GM12878 (cell line): Measurements from ENCODE around the gene MAGEB17. TPM values are rescaled to one million over a fixed set of nuclear protein-coding genes. Genes with fewer than 3 reads are reported as not detected.

Experiments
- ATAC-seq: fragments of 200-7000 bp; cut with Tn5 transposase; 3 replicates; pipeline ENCODE4 v1.9.1; 2020; ENCODE audit warnings: mild to moderate bottlenecking, moderate library complexity
- BruUV-seq: library from RNA; stranded (reverse); fragments of 400-500 nt; replicated peaks from 2 replicates; lab custom pipeline; 2021; lab: Mats Ljungman, UMichigan
- CTCF ChIA-PET: fragments of 300-600 bp; sonication (Branson Sonifier 250); formaldehyde crosslinking; extraction: SDS; loops from one replicate; lab custom pipeline; 2021; ENCODE audit warnings: inconsistent platforms; lab: Yijun Ruan, JAX
- POLR2A ChIA-PET: fragments of 350-600 bp; formaldehyde crosslinking; extraction: SDS; loops from one replicate; lab custom pipeline; 2021; ENCODE audit warnings: inconsistent platforms; lab: Charles Lee
- RAD21 ChIA-PET: fragments of 300-600 bp; sonication (Branson Sonifier 250); formaldehyde crosslinking; loops from one replicate; lab custom pipeline; 2023; ENCODE audit warnings: antibody characterized with exemption; ENCODE audit not compliant: unreplicated experiment; lab: Charles Lee
- SMC1A ChIA-PET: fragments of 300-600 bp; sonication (Branson Sonifier 250); formaldehyde crosslinking; loops from one replicate; lab custom pipeline; 2023; ENCODE audit not compliant: unreplicated experiment, uncharacterized antibody; lab: Charles Lee
- DNase-seq: peaks from one replicate; pipeline ENCODE4 v3.0.0-alpha.2; 2011; ENCODE audit warnings: low read depth, low spot score
- FAIRE-seq: peaks from 3 replicates; lab custom pipeline; 2011; peaks lifted over from hg19 to GRCh38; lab: Jason Lieb, UNC
- H2AFZ ChIP-seq: 2 replicates; pipeline ENCODE4 v1.6.0; 2011; ENCODE audit warnings: low read depth, low read length, control low read depth; ENCODE audit not compliant: control insufficient read depth
- H3K27ac ChIP-seq: 2 replicates; pipeline ENCODE4 v1.5.1; 2011; ENCODE audit warnings: control low read depth; ENCODE audit not compliant: control insufficient read depth, insufficient read depth
- H3K27me3 ChIP-seq, 2 experiments: replicated peaks in 1 of 2; 2 replicates each; pipeline versions ENCODE4 v1.6.0 to v1.6.1; 2011; ENCODE audit warnings: low read length in 1 of 2; ENCODE audit not compliant: control insufficient read depth in 2 of 2, insufficient read depth in 2 of 2
- H3K36me3 ChIP-seq, 2 experiments: 2 replicates each; pipeline ENCODE4 v1.5.1; 2011; ENCODE audit warnings: low read length in 1 of 2; ENCODE audit not compliant: control insufficient read depth in 2 of 2, insufficient read depth in 2 of 2
- H3K4me1 ChIP-seq: 2 replicates; pipeline ENCODE4 v1.6.1; 2011; ENCODE audit warnings: mild to moderate bottlenecking, low read length, moderate library complexity, mixed read lengths; ENCODE audit not compliant: control insufficient read depth, insufficient read depth
- H3K4me2 ChIP-seq: 2 replicates; pipeline ENCODE4 v1.6.0; 2011; ENCODE audit warnings: control low read depth; ENCODE audit not compliant: control insufficient read depth, insufficient read depth
- H3K4me3 ChIP-seq: fragments of 200-600 bp; sonication (generic); 2 replicates; pipeline ENCODE4 v1.5.1; 2016
- H3K79me2 ChIP-seq: 2 replicates; pipeline ENCODE4 v1.6.0; 2011; ENCODE audit warnings: low read length; ENCODE audit not compliant: control insufficient read depth, insufficient read depth
- H3K9ac ChIP-seq: 2 replicates; pipeline ENCODE4 v1.8.0; 2011; ENCODE audit warnings: low read length, control low read depth, mixed read lengths; ENCODE audit not compliant: control insufficient read depth, insufficient read depth
- H3K9me3 ChIP-seq: replicated peaks from 3 replicates; pipeline ENCODE4 v1.5.1; 2011; ENCODE audit warnings: mild to moderate bottlenecking, low read length; ENCODE audit not compliant: control insufficient read depth, insufficient read depth
- H4K20me1 ChIP-seq: 2 replicates; pipeline ENCODE4 v1.6.0; 2011; ENCODE audit not compliant: control insufficient read depth, insufficient read depth
- ATF2 ChIP-seq: IDR thresholded peaks from 2 replicates; pipeline ENCODE4 v1.6.1; 2012; ENCODE audit warnings: low read length, inconsistent platforms
- ATF7 ChIP-seq: fragments of 450-650 bp; IDR thresholded peaks from 2 replicates; pipeline ENCODE4 v1.6.1; 2016; ENCODE audit warnings: low read depth, mild to moderate bottlenecking
- CREM ChIP-seq: IDR thresholded peaks from 2 replicates; pipeline ENCODE4 v1.6.1; 2014; ENCODE audit warnings: antibody characterized with exemption, low read depth
- ELK1 ChIP-seq: IDR thresholded peaks from 2 replicates; pipeline ENCODE4 v1.6.1; 2012; ENCODE audit warnings: low read depth, low read length, improper control_type of control experiment
- HDGF ChIP-seq: fragments of 450-650 bp; IDR thresholded peaks from 2 replicates; pipeline ENCODE4 v1.6.1; 2016; ENCODE audit warnings: antibody characterized with exemption
- NBN ChIP-seq: fragments of 450-650 bp; IDR thresholded peaks from 2 replicates; pipeline ENCODE4 v1.6.1; 2016
- NRF1 ChIP-seq: conservative IDR thresholded peaks from 2 replicates; pipeline ENCODE4 v1.6.1; 2011; ENCODE audit warnings: mild to moderate bottlenecking, low read depth, low read length, improper control_type of control experiment
- RELB ChIP-seq: fragments of 450-650 bp; IDR thresholded peaks from 2 replicates; pipeline ENCODE4 v1.6.1; 2017; ENCODE audit warnings: low read depth, mild to moderate bottlenecking, moderate library complexity
- SKIL ChIP-seq: fragments of 450-650 bp; IDR thresholded peaks from 2 replicates; pipeline ENCODE4 v1.6.1; 2017; ENCODE audit warnings: mild to moderate bottlenecking, low read depth, inconsistent platforms; ENCODE audit not compliant: poor library complexity, severe bottlenecking
- SUPT20H ChIP-seq: IDR thresholded peaks from 2 replicates; pipeline ENCODE4 v1.6.1; 2011; ENCODE audit warnings: low read depth, mild to moderate bottlenecking, low read length, moderate library complexity, borderline replicate concordance; ENCODE audit not compliant: control insufficient read depth
- TARDBP ChIP-seq: IDR thresholded peaks from 2 replicates; pipeline ENCODE4 v1.6.1; 2016; ENCODE audit warnings: borderline replicate concordance
- TBL1XR1 ChIP-seq: IDR thresholded peaks from 2 replicates; pipeline ENCODE4 v1.6.1; 2012; ENCODE audit warnings: low read depth, low read length, improper control_type of control experiment
- TCF3 ChIP-seq: IDR thresholded peaks from 2 replicates; pipeline ENCODE4 v1.6.1; 2012; ENCODE audit warnings: low read depth, mild to moderate bottlenecking, low read length, borderline replicate concordance; ENCODE audit not compliant: insufficient read depth
- ZNF687 ChIP-seq: fragments of 450-650 bp; IDR thresholded peaks from 2 replicates; pipeline ENCODE4 v1.6.1; 2017; ENCODE audit warnings: mild to moderate bottlenecking, moderate library complexity
- ZSCAN29 ChIP-seq: fragments of 450-650 bp; IDR thresholded peaks from 2 replicates; pipeline ENCODE4 v1.6.1; 2017; ENCODE audit warnings: mild to moderate bottlenecking, moderate library complexity
- WGBS: methylation state at CpG from one replicate; pipeline ENCODE4 v1.1.6; 2016; ENCODE audit warnings: low lambda C conversion rate; ENCODE audit not compliant: insufficient replicate concordance, insufficient coverage; ENCODE audit errors: missing lambda C conversion rate; 5-methylcytosine and 5-hydroxymethylcytosine counted together
- in situ Hi-C: fragments of 300-500 bp; cut with MboI; formaldehyde crosslinking; loops from 9 replicates; pipeline ENCODE4 v1.14.3; 2018; ENCODE audit warnings: mixed read lengths
- intact Hi-C: fragments of 100-400 bp; cut with micrococcal nuclease; formaldehyde crosslinking; loops from one replicate; pipeline ENCODE4 v1.14.2; 2022; ENCODE audit not compliant: unreplicated experiment
- polyA plus RNA-seq, 11 experiments: library from polyadenylated mRNA; depleted of rRNA in 4 of 11; unstranded in 6 of 11; stranded (reverse) in 5 of 11; fragments of >200 nt; fragmentation: Nextera tagmentation in 4 of 11; fragmentation: Illumina TruSeq in 1 of 11; extraction: Ambion mirVana in 4 of 11; extraction: Trizol in 1 of 11; gene quantifications; 1 replicate in 1 of 11; 2 replicates in 10 of 11; pipeline versions ENCODE4 v1.2.1 to v1.2.3, GENCODE V29; 2011 to 2016; ENCODE audit warnings: inconsistent platforms in 2 of 11, missing spikeins in 2 of 11, low read depth in 1 of 11
- total RNA-seq, 4 experiments: library from RNA; depleted of rRNA in 3 of 4; stranded (reverse); fragments of >200 nt in 3 of 4; fragmentation: Illumina TruSeq in 1 of 4; extraction: Trizol in 1 of 4; gene quantifications; 2 replicates each; pipeline versions ENCODE4 v1.2.1 to v1.2.3, GENCODE V29; 2013 to 2021

Gene MAGEB17
- total and polyA plus RNA-seq, 10 of the 15 experiments (the other 5 are each of a cell fraction or from before 2014, with no cell fraction given): 0.05 to 0.21 TPM; not detected in 8

- intact Hi-C loops: no loop called here
- Histone ChIP-seq H3K4me1 (no peaks in the 10 kb centered on the region), H3K4me3 (no peak overlapping the region), H3K27ac (no peak overlapping the region), H3K9ac (no peak overlapping the region), H3K4me2 (no peak overlapping the region), H3K27me3 (no peaks in the 10 kb centered on the region; a peak in 1 of 4 replicates), H3K9me3 (no peaks in the 10 kb centered on the region), H3K36me3 (no peaks in the 10 kb centered on the region), H4K20me1 (no peaks in the 10 kb centered on the region), H3K79me2 (no peaks in the 10 kb centered on the region), H2AFZ (no peak overlapping the region)
- DNase-seq (no peak), FAIRE-seq (no peak), ATAC-seq (no peak)
- 37% methylated on average over 1 of the region's 1 CpG for WGBS
- RAD21 ChIA-PET: no interaction called here
- POLR2A ChIA-PET: no interaction called here
- in situ Hi-C loops: no loop called here
- no TSS peak for BruUV-seq
- SMC1A ChIA-PET: no interaction called here
- CTCF ChIA-PET: interaction anchor here (1.7 kb wide), 1 partner anchor 304 kb away, joined by 4 read pairs; no protein-coding TSS in a partner anchor
- TF ChIP-seq ZNF687: no peak
- no peak for TF ChIP-seq ZSCAN29
- no peak for TF ChIP-seq ATF2
- no peak for TF ChIP-seq RELB
- TF ChIP-seq TARDBP: no peak
- TF ChIP-seq HDGF: no peak
- no peak for TF ChIP-seq CREM
- TF ChIP-seq SKIL: no peak
- no peak for TF ChIP-seq NRF1
- TF ChIP-seq TBL1XR1: no peak
- no peak for TF ChIP-seq SUPT20H
- TF ChIP-seq NBN: no peak
- no peak for TF ChIP-seq TCF3
- TF ChIP-seq ELK1: no peak
- no peak for TF ChIP-seq ATF7
Observed at GRCh38 chrX:16207634-16208033, 40.4 kb downstream of the MAGEB17 start.
